ENCODE results near the gene SNRPA.

SNRPA gene

DNA sequence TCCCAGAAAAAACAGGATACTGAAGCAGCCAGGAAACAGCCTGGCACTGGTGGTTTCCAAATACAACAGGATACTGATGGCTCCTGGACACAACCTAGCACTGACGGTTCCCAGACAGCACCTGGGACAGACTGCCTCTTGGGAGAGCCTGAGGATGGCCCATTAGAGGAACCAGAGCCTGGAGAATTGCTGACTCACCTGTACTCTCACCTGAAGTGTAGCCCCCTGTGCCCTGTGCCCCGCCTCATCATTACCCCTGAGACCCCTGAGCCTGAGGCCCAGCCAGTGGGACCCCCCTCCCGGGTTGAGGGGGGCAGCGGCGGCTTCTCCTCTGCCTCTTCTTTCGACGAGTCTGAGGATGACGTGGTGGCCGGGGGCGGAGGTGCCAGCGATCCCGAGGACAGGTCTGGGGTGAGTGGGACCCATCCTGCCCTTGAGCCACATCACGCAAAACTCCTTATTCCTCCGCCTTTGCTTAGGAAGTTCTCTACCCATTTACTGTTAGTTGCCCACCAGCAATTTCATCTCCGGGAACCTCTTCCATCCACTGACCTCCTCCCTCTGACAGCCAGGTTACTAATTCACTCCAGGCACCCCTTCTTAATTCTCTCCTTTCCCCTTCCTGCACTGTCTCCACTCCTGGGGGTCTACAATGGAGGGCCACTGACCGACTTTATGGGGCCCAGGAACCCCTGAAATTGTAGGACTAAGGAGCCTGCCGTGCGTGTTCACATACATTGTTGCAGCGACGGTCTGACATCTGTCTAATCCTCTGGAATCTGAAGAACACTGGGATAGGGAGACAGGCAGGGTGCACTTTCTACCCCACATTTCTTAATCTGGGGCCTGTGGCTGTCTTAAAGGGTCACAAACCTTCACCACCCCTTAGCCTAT lies 32.9 kb upstream of the SNRPA start:
- TF ChIP-seq, protein P1, sequence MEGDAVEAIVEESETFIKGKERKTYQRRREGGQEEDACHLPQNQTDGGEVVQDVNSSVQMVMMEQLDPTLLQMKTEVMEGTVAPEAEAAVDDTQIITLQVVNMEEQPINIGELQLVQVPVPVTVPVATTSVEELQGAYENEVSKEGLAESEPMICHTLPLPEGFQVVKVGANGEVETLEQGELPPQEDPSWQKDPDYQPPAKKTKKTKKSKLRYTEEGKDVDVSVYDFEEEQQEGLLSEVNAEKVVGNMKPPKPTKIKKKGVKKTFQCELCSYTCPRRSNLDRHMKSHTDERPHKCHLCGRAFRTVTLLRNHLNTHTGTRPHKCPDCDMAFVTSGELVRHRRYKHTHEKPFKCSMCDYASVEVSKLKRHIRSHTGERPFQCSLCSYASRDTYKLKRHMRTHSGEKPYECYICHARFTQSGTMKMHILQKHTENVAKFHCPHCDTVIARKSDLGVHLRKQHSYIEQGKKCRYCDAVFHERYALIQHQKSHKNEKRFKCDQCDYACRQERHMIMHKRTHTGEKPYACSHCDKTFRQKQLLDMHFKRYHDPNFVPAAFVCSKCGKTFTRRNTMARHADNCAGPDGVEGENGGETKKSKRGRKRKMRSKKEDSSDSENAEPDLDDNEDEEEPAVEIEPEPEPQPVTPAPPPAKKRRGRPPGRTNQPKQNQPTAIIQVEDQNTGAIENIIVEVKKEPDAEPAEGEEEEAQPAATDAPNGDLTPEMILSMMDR (IDR thresholded peaks at IDR 0.05), result no peak

DNA sequence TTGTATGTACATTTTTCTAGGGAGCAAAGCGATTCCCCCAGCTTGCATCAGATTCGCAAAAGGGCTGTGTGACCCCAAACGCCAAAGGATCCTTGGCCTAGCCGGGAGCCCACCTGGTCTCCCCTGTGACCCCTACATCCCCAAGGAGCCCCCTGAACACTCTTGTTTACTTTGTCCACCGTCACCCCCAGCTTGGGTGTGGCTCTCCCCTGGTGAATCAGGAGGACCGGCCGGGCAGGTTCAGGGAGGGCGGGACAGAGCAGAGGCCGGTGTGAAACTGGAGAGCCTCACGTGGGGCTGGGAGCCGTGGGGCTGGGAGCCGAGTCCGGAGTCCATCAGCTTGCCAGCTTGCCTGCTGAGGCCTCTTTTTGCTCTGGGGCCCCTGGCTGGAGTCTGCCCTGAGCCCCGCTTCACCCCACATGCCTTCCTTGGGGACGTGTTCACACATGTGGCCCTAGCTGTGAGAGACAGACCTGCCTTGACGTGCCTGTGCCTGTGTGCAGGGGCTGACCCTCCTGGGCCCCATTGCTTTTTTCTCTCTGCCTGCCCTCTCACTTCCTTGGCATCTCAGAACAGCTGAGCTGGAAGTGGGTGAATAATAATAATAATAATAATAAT lies 32.1 kb upstream of the SNRPA start:
- TF ChIP-seq, protein P1 (IDR thresholded peaks at IDR 0.05), result no peak

DNA sequence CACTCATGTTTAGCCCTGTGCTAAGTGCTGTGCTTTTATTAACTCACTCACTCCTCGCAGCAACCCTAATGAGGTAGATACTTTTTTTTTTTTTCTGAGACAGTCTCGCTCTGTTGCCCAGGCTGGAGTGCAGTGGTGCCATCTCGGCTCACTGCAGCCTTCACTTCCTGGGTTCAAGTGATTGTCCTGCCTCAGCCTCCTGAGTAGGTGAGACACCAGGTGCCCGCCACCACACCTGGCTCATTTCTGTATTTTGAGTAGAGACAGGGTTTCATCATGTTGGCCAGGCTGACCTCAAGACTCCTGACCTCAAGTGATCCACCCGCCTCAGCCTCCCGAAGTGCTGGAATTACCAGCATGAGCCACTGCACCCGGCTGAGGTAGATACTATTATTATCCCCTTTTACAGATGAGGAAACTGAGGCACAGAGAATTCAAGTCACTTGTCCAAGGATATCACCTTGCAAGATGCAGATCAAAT lies 31.5 kb upstream of the SNRPA start:
- TF ChIP-seq, protein P1 (IDR thresholded peaks at IDR 0.05), result no peak

DNA sequence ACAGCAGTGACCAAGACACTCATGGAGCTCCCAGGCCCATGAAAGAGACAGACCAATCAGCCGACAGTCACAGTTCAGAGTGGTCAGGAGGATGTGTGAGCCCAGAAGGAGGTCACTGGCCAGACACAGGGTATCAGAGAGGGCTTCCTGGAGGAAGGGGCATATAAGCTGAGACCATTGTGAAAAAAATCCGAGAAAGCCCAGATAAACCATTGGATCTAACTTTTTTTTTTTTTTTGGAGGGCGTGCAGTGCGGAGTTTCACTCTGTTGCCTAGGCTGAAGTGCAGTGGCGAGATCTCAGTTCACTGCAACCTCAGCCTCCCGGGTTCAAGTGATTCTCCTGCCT lies 29.9 kb upstream of the SNRPA start:
- TF ChIP-seq, protein P1 (IDR thresholded peaks at IDR 0.05), result no peak

DNA sequence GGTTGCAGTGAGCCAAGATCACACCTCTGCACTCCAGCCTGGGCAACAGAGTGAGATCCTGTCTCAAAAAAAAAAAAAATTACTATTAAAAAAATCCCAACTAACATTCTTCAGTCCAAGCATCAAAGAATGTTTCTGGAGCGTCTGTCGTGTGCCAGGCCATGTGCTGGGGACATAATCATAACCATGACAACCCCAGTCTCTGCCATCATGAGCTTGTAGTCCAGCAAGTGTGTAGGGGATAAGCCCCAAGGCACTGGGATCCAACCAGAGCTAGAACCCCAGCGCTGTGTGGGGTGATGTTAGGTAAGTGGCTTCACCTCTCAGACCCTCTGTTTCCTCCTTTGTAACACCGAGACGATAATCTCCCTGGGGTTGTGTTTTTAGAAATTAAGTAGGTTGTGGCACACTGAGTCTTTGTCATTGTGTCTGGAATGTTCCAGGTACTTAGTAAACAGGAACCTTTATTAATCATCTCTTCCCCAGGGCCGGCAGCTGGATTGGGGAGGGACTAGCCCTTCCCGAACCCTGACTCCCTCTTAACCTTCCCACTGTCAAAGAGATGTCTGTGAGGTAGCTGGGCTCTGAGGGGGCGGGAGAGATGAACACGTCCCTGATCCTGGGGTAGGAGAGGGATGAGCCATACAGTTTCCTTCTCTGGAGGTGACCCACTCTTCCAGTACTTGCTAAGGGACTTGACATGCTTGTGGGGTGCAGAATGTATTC lies 28.9 kb upstream of the SNRPA start:
- TF ChIP-seq, protein P1 (IDR thresholded peaks at IDR 0.05), result no peak

DNA sequence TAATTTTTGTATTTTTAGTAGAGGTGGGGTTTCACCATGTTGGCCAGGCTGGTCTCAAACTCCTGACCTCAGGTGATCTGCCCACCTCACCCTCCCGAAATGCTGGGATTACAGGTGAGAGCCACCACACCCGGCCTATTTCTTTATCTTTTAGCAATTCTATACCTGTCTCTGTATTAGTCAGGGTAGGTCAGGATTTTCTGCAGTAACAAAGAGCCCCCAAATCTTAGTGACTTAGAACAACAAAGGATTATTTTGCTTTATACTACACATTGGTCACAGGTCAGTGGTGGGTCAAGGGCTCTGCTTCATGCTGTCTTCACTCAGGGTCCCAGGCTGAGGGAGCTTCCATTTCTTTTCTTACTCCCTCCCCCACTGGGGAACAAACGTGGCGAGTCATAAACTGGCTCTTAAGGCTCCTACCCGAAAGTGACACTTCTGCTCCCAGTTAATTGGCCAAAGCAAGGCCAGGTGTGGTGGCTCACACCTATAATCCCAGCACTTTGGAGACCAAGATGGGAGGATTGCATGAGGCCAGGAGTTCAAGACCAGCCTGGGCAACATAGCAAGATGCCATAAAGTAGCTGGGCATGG lies 27.2 kb upstream of the SNRPA start:
- TF ChIP-seq, protein P1 (IDR thresholded peaks at IDR 0.05), result no peak

DNA sequence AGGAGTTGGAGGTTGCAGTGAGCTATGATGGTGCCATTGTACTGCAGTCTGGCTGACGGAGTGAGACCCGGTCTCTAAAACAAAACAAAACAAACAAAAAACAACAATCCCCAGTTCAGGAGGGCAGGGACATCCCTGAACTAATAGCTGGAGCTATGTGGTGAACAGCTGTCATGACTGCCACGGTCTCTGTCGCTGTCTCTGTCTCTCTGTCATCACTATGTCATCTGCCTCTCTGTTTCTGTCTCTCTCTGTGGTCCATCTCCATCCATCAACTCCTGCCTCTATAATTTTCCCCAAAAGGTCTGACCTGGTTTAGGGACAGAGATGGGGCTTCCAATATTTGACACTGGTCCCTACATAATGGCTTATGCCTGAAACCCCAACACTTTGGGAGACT lies 26.7 kb upstream of the SNRPA start:
- TF ChIP-seq, protein P1 (IDR thresholded peaks at IDR 0.05), result no peak
